ENCODE data around the gene UBR4. TPM values are rescaled to one million over a fixed set of nuclear protein-coding genes. Genes with fewer than 3 reads are reported as not detected.

UBR4 gene
- total RNA-seq, 2 donors from 2014 or later = 148 to 151 TPM

DNA sequence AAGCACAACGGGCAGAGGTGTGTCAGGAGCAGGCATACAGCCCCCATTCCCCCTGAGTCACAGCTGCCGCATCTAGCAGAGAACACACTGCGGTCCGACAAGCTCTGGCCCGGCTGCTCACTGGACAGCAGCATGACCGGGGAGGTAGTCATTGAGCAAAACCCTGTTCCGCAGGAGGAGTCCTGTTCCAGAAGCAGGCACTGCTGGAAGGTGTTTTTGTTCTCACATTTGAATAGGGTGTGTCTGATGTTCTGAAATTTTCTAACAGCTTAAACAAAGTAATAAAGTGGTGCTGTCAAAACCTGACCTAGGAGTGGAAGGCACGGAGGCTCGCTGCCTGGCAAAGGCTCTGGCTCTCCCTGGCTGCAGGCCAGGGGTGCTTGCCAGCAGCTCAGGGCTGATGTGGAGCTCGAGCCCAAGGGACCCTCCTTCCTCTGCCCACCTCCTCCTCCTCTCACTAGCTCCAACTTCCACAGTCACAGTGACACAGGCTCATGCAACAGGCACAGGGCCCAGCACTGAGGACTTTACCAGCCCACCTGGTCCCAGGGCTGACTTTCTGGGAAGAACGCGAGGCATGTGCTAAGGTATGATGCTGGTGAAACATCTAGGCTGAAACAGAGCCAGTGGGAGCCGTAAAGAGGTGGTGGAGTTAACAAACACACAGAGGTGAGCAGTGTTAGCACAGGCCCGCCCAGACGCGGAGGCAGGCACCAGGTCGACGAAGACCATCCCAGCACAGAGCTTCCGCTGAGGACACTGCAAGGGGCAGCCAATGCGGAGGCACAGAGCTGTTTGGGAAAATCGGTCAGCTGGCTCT lies 135.0 kb downstream of the UBR4 start:
- Mint-ChIP-seq H3K27ac (no peak overlapping the region), H3K4me3 (no peak overlapping the region), H3K36me3 (ENCODE audit: low read depth) (peaks cover 67% of the 10 kb centered on the region), H3K4me1 (peaks cover 7% of the 10 kb centered on the region), H3K9me3 (no peaks in the 10 kb centered on the region), H3K27me3 (ENCODE audit: insufficient read depth) (no peaks in the 10 kb centered on the region)
- Histone ChIP-seq H3K27me3 (ENCODE audit: control insufficient read depth, insufficient read depth, low read length, poor library complexity, severe bottlenecking) (no peaks in the 10 kb centered on the region), H3K36me3 (ENCODE audit: control insufficient read depth, insufficient read depth, low read length) (peaks cover 72% of the 10 kb centered on the region), H3K27ac (ENCODE audit: low read depth, low read length) (no peak overlapping the region), H3K4me3 (ENCODE audit: low read length) (no peak overlapping the region), H3K9ac (ENCODE audit: extremely low read depth, low read length, poor library complexity, severe bottlenecking) (no peak overlapping the region), H3K4me1 (ENCODE audit: control insufficient read depth, insufficient read depth, low read length) (no peaks in the 10 kb centered on the region), H3K9me3 (ENCODE audit: control insufficient read depth, low read length) (no peaks in the 10 kb centered on the region)
- TF ChIP-seq CTCF (conservative IDR thresholded peaks at IDR 0.05) = no peak
- no peak for DNase-seq
- 87% methylated on average over 17 to 21 of the region's 21 CpGs for WGBS, 2 experiments (ENCODE audit: insufficient coverage in 1 of 2, insufficient read length in 1 of 2)

DNA sequence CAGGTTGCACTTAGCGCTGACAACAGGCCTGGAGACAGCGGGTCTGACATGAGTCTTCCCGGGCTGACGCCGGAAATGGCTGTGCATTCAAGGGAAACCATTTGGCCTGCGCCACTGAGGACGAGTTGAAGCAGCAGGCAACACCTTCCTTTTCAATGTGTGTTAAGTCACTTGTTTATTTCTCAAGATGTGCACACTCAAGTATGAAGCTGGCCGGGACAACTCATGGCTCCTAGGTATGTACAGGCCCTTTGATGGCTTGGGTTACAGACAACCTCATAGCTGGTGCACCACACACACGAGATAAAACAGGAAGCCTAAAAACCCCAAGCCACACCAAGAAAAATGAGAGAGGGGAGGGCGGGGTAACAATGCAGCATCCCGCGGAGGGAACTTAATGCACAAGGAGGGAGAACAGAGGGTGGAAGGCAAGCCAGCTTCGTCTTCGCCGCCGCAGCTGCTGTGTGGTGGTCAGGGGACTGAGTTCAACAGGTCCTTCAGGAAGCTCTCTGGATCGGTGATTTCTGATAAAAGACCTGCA lies 135.6 kb downstream of the UBR4 start:
- Mint-ChIP-seq H3K9me3 (no peaks in the 10 kb centered on the region), H3K4me1 (peaks cover 7% of the 10 kb centered on the region), H3K36me3 (ENCODE audit: low read depth) (peaks cover 61% of the 10 kb centered on the region), H3K4me3 (no peak overlapping the region), H3K27me3 (ENCODE audit: insufficient read depth) (no peaks in the 10 kb centered on the region), H3K27ac (no peak overlapping the region)
- WGBS, 2 experiments (ENCODE audit: insufficient coverage in 1 of 2, insufficient read length in 1 of 2) = 95 to 97% methylated on average over 12 to 17 of the region's 17 CpGs
- peaks cover 65% of the 10 kb centered on the region for H3K36me3 ChIP-seq (ENCODE audit: control insufficient read depth, insufficient read depth, low read length)
- DNase-seq = no peak
- TF ChIP-seq CTCF (conservative IDR thresholded peaks at IDR 0.05) = no peak
- H3K9ac ChIP-seq (ENCODE audit: extremely low read depth, low read length, poor library complexity, severe bottlenecking) = no peak overlapping the region
- H3K27me3 ChIP-seq (ENCODE audit: control insufficient read depth, insufficient read depth, low read length, poor library complexity, severe bottlenecking) = no peaks in the 10 kb centered on the region
- H3K4me3 ChIP-seq (ENCODE audit: low read length) = no peak overlapping the region
- H3K27ac ChIP-seq (ENCODE audit: low read depth, low read length) = no peak overlapping the region
- no peaks in the 10 kb centered on the region for H3K4me1 ChIP-seq (ENCODE audit: control insufficient read depth, insufficient read depth, low read length)
- H3K9me3 ChIP-seq (ENCODE audit: control insufficient read depth, low read length) = no peaks in the 10 kb centered on the region

- peaks cover 54% of the 10 kb centered on the region for H3K36me3 Mint-ChIP-seq (ENCODE audit: low read depth)
- Histone ChIP-seq H3K4me1 (ENCODE audit: control insufficient read depth, insufficient read depth, low read length) (no peaks in the 10 kb centered on the region), H3K27ac (ENCODE audit: low read depth, low read length) (no peak overlapping the region), H3K9ac (ENCODE audit: extremely low read depth, low read length, poor library complexity, severe bottlenecking) (no peak overlapping the region), H3K27me3 (ENCODE audit: control insufficient read depth, insufficient read depth, low read length, poor library complexity, severe bottlenecking) (no peaks in the 10 kb centered on the region), H3K4me3 (ENCODE audit: low read length) (no peak overlapping the region), H3K36me3 (ENCODE audit: control insufficient read depth, insufficient read depth, low read length) (peaks cover 56% of the 10 kb centered on the region), H3K9me3 (ENCODE audit: control insufficient read depth, low read length) (no peaks in the 10 kb centered on the region)
- TF ChIP-seq CTCF (conservative IDR thresholded peaks at IDR 0.05) = no peak
- H3K4me1 Mint-ChIP-seq = peaks cover 7% of the 10 kb centered on the region
- no peak overlapping the region for H3K27ac Mint-ChIP-seq
- H3K4me3 Mint-ChIP-seq = no peak overlapping the region
- 92 to 93% methylated on average over 21 to 23 of the region's 23 CpGs for WGBS, 2 experiments (ENCODE audit: insufficient coverage in 1 of 2, insufficient read length in 1 of 2)
- DNase-seq = no peak
- no peaks in the 10 kb centered on the region for H3K27me3 Mint-ChIP-seq (ENCODE audit: insufficient read depth)
- no peaks in the 10 kb centered on the region for H3K9me3 Mint-ChIP-seq
Measured at GRCh38 chr1:19073311-19074186, 136.5 kb downstream of the UBR4 start.
